ENCODE measurements around the gene MICOS13.

The MICOS13 gene

DNA sequence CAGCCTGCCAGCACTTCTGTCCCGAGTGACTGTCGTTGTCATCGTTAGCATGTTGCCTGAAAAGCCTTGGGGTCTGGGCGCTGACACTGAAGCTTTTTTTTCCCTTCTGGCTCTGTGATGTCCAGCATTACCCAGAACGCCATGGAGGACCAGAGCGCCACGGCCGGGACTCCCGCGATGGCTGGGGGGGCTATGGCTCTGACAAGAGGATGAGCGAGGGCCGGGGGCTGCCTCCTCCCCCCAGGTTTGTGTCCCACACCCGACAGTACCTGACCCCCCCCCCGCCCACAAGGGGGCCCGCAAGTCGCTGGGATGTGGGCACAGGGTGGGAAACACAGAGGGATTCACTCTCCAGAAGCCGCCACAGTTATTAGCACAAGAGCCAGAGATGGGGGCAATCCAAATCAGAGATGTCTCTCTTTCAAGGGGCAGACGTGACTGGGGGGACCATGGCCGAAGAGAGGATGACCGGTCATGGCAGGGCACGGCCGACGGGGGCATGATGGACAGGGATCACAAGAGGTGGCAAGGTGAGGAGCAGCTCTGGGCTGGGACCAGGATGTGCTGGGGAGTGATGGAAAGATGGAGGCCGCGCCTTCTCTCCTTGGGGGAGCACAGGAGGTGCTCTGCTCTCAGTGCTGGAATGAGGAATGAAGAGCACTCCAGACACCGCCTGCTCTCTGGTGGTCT lies 13.2 kb downstream of the MICOS13 start:
- FAIRE-seq: no peak

DNA sequence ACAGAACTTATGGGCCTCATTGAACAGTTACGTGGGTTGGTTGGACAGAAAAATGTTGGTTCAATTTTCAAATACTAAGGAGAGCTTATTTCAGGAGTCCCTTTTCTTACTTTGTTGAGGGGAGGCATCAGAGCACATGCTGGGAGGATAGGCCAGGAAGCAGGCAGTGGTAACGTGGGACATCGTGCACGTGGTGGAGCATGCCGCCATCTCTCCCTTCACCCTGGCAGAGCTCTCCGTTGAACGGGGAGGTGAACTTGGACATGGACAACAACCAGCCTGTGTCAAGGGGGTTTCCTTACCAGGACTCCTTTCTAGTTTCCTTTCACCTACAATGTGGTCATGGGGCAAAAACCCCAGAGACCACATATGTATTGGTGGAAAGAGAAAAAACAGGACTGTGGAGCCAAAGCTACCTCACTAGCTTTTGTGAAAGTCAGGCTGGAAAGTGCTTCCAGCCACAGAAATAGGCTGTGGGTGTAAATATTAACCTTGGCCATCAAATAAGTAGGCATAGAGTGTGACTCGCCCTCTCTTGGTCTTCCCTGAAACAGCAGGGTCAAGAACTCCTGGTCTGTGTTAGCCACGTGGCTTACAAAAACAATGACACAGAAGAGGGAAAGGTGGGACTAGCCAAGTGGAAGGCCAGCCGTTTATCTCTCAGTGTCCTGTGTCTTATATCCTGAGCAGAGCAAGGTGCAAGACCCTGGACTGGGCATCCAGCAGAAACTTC lies 14.4 kb downstream of the MICOS13 start:
- FAIRE-seq: no peak

DNA sequence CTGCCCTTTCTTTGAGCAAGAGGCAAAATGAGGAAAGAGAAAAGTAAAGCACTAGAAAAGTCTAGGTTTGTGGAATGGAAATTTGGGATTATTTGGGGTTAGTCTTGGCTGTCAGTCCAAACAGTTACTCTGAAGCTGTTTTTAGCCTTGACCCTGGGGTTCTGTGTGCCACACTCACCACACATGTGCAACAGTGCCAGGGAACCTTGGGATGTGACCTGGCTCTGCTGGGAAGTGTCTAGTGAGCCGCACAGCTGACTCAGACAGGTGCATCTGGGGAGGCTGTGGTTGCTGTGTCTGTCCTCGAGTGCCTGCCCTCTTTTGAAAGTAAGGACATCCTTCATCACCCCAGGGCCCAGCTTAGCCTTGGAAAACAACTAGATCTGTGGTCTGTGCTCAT lies 15.8 kb downstream of the MICOS13 start:
- no peak for FAIRE-seq

DNA sequence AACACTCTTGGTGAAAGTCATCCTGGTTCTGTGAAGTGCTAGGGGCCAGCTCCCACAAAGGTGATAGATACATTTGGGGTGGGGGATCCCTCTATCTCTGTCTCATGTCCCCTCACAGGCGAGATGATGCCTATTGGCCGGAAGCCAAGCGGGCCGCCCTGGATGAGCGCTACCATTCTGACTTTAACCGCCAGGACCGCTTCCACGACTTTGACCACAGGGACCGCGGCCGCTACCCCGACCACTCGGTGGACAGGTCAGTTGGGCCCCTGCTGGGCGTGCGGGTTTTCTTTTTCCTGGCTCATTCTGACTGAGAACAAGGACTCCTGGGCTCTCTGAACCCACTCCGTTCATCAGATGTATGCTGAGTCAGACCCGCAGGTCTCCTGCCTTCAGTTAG lies 16.4 kb downstream of the MICOS13 start:
- no peak for FAIRE-seq

DNA sequence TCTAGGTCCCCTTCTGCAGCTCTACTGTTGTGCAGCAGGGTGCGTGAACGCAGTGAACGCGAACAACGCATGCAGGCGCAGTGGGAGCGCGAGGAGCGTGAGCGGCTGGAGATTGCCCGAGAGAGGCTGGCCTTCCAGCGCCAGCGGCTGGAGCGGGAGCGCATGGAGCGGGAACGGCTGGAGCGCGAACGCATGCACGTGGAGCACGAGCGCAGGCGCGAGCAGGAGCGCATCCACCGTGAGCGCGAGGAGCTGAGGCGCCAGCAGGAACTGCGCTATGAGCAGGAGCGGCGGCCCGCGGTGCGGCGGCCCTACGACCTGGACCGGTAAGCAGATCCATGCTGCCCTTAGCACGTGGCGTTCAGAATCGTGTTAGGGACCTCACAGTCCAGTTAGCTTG lies 18.8 kb downstream of the MICOS13 start:
- no peak for FAIRE-seq

DNA sequence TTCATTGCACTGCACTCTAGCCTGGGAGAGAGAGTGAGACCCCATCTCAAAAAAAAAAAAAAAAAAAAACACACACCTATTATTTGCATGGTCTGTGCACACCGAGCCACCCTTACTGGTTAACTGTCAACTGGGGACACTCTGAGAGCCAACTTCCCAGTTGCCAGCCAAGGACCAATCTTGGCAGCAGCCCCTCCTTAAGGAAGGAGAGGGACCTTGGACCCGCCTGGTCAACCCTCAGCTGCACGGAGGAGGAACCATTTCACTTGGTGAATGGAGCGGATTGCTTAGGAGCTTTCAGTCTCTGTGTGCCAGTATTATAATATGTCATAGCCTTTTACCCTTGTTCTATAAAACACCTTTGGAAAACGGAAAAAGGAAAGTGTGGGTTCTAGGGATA lies 24.9 kb downstream of the MICOS13 start:
- no peak for FAIRE-seq

DNA sequence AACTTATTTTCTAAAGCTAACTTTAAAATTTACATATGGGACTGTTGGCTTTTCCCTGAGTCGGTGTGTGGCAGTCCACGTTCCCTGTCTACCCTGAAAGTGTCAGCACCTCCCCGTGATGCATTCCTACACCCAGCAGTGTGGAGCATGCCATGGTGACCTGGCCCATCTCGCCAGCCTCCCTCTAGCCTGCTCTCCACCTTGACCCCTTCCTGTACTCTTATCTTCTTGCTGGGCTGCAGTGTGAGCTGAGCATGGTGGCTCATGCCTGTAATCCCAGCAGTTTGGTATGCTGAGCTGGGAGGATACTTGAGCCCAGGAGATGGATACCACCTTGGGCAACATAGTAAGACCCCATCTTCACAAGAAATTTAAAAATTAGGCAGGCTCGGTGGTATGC lies 25.4 kb downstream of the MICOS13 start:
- FAIRE-seq: no peak

DNA sequence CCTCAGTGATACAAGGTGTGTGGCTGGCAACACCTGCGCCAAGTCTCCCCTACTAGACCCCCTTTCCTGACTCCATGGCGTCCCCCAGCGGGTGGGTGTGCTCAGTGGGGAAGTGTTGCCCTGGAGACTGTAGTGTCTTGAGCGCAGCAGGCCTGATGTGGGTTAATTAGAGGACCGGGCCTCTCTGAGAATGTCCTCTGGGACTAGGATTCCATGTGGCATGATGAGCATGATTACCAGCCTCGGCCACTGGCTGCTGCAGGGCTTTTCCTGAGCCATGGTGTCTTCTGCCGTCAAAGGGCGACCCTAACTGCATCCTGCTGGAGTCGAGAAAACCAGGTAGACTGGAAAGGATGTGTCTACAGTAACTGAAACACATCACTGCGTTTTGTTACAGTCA lies 28.1 kb downstream of the MICOS13 start:
- FAIRE-seq: no peak

DNA sequence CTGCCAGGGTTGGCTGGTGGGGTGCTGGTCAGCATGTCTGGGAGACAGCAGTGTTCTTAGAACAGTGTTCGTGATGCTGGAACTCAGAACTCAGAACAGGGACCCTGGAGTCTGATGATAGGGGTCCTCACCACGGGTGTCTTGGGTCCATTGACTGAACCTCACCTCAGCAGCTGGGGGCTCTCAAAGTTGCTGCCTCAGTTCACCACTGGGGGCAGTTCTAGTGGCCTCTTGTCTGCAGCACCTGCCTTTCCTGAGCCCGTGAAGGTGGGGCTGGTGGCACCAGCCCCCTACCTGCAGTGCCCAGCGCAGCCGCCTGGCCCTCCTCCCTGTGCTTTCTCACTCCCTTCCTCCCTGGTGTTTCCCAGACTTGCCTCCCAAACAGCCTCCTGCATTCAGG lies 29.0 kb downstream of the MICOS13 start:
- FAIRE-seq: no peak

DNA sequence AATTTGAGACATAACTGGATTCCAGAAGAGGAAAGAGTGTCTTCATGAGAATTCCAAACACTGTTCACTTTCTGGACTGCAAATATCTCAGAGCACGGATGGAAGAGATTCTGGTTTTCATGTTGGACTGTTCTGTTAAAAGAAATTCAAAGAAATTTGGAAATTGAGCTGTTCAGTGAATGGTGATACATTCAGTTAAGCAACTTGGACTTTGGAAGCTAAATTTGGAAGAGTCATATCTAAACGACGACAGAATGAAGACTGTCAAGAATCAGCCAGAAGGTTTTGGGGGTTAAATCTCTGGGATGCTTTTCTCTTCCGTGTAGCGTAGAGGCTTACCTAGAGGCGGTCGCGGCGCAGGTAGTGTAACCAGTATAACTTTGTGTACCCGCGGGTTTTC lies 31.9 kb downstream of the MICOS13 start:
- FAIRE-seq: no peak

DNA sequence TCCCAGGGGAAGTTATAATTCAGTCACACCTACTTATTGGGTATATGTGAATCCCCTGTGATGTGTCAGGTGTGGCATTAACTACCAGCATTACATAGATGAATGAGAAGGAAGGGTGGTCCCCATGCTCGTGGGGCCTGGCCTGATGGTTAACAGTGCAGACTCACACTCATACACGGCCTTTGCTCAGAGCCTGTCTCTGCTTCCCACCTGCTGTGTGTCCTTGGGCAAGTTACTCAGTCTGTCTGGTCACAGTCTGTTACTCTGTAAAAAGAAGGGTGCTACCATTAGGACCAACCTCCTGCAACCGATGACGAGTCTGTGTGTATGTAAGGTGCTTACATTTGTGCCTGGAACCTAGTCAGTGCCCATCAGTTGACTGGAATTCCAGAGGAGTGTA lies 33.6 kb downstream of the MICOS13 start:
- no peak for FAIRE-seq

DNA sequence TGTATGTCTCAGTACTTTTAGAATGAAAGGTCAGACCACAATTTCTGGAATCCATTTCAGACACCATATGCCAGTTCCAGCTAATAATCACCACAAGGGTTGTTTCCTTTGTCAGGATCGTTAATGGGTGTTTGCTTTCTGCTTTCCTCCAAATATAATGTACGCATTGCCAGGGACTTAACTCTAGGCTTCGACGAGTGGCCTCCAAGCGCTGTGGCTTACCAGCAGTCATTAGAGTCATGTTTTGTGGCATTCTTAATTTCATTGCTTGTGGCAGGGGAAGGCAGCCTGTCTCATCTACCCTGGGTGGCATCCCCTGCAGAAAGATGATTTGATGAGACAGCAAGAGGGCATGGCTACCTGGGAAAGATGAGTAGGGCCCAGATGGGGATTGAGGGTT lies 34.9 kb downstream of the MICOS13 start:
- no peak for FAIRE-seq

DNA sequence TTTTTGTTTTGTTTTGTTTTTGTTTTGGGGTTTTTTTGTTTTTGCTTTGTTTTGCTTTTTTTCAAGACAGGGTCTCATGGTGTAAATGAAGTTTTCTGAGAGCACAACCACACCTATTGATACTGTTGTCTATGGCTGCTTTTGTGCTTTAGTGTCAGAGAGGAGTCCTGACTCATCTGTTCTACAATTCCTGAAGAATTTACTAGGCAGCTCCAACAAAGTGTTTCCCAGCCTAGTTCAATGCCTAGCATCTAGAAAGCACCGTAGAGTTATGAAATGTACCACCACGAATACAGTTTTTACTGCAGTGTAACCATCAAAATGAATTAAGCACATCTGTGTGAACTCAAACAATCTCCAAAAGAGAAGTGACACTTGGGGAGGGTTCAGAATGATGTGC lies 36.3 kb downstream of the MICOS13 start:
- no peak for FAIRE-seq

DNA sequence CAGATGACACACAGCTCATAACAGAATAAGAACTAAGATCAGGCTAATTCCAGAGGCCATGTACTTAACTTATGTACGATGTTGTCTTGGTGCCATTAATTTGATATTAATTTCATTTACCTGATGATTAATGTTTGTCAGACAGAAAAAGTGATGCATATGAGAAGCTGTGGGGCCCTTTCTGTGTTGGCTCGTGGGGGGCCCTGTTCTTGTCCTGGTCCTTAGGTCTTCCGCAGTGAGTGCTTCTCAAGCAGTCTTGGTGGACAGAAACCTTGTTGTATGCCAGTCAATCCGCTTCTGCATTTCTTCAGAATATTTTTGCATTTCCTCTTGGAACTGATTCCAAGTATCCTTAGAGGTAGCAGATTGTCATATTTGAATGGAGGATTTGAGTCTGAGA lies 37.3 kb downstream of the MICOS13 start:
- FAIRE-seq: no peak

DNA sequence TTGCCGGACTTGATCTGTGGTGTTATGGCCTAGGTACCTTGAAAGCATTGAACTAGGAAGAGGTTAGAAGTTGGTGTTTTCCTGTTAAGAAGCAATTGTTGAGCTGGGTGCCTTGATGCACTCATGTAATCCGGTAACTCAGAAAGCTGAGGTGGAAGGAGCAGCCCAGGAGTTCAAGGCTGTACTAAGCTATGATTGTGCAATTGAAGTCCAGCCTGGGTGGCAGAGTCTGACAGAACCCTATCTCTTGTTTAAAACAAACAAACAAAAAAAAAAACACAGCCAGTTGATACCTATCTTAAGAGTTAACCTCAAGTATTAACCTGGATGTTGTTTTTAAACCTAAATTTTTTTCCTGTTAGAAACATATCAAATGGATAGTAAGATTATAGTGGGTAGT lies 38.1 kb downstream of the MICOS13 start:
- FAIRE-seq: no peak

DNA sequence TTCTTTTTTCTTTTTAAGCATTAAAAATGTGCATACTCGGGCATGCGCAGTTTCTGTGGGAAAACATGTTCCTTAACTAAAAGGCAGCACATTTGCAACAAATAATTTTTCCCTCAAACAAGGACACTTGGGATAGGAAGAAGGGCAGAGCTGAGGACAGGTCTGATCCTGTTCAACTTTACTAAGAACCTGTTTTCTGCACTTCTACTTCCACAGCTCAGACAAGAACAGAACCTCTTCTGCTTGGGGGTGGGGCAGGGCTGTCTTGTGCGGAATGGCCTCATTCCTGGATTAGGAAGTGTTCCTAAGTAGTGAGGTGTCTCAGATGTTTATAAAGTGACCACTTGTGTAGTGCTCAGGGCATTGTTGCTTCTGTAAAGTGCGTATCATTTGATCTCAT lies 39.1 kb downstream of the MICOS13 start:
- no peak for FAIRE-seq

DNA sequence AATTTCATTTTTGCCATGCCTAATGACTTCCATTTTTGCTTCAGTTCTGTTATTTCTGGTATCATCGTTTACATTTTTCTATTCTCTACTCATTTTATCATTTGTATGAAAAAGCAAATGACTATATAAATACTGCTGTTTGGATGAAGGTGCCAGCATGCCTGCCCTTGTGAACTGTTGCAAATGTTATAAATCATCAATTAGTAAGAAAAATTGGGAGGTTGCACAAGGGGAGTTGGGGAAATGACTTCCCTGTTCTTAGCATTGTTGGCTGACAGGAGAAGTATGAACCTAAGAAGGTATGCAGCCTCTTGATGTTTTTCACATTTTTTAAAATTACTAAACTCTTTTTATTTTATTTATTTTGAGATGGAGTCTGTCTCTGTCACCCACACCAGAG lies 42.3 kb downstream of the MICOS13 start:
- FAIRE-seq: no peak

DNA sequence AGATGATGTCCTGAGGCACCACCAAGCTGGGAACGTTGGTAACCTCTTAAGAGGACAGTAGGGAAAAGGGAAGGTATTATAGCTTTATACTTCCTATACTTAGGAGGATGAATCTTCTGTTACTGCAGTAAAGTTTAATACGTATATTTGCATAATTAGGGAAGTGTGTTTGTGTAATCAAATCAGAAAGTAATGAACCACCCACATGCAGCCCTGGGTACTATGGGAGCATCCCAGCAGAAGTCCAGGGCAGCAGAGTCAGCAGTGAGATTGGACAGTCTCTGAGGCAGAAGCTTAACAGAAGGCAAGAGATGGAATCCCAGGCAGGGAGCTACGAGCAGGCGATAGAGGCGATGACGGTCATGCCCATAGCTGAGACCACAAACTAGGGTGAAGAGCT lies 44.9 kb downstream of the MICOS13 start:
- FAIRE-seq: no peak

DNA sequence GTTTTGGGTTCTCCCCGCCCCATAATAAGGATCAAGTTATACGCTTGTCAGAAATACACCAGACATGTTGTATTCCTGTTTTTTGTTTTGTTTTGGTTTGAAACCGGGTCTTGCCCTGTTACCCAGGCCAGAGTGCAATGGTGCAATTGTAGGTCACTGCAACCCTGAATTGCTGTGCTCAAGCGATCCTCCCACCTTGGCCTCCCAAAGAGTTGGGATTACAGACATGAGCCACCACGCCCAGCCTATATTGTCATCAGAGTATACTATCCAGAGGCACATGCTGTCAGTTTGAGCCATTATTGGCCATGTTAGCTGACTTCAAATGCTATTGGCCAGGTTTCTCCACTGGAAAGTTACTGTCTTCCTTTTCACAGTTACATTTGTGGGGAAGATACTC lies 47.7 kb downstream of the MICOS13 start:
- peak; percentile 91 for FAIRE-seq

DNA sequence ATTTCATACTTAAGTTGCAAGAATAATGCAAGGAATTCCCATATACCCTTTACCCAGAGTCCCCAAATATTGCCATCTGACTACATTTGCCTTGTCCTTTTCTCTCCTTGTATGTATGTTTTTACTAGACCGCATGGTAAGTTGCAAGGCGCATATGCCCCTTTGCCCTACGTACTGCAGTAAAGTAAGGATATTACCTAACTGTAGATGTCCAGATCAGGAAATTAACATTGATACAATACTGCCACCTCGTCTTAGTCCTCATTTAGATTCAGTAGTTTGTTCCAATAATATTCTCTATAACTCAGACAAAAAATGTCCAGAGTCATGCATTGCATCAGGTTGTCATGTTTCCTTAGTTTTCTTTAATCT lies 48.1 kb downstream of the MICOS13 start:
- no peak for FAIRE-seq

DNA sequence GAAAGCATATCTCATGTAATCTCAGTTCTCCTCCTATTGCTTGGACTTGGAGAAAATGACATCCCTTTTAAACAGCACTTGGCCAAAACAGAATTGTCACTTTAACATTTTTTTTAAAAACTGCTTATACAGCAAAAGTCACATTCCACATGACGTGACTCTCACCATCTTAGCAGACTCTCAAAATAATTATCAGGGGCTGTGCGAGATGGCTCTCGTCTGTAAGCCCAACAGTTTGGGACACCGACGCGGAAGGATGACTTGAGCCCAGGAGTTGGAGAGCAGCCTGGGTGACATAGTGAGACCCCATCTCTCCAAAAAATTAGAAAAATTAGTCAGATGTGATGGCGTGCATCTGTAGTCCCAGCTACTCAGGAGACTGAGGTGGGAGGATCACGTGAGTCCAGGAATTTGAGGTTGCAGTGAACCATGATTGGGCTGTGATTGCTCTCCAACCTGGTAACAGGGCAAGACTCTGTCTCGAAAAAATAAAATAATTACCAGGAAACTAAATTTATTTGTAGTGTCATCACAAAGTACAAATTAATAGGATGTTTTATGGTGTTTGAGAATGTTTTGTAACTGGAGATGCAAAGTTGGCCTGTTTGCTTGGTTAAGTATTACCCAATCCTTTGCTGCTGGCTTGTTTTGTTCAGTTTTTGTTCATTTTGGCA lies 48.6 kb downstream of the MICOS13 start:
- FAIRE-seq: no peak

DNA sequence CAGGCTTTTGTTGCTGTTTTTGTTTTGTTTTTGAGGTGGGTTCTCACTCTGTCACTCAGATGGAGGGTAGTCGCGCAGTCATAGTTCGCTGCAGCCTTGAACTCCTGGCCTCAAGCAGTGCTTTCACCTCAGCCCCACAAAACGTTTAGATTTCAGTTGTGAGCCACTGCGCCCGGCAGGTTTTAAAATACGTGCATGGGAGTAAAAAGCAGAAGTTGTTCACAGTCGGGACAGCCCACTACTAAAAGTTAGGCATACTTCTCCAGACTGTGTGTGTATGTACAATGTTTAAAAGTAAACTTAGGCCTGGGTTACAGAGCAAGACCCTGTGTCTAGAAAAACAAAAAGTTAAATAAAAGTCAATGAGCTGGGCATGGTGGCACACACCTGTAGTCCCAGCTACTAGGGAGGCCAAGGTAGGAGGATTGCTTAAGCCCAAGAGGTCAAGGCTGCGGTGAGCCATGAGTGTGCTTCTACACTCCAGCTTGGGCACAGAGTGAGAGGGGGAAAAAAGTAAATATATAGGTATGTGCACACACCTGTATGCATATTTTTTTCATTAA lies 51.3 kb downstream of the MICOS13 start:
- FAIRE-seq: no peak

DNA sequence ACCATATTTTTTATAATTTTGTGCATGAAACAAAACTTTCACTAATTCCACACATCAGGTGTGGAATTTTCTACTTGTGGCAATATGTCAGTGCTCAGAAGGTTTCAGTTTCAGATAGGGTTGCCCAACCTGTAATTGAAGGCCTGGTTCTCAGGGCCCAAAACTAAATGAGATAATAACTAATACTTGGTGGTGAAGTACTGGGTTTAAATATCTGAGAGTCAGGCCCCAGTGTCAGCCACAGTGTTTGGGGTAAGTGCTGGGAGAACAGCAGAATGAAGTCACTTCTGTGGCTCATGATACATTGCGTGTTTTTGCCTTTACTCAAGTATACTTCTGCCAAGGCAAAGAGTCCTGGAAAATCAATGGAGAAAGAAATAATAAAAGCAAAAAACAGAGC lies 51.9 kb downstream of the MICOS13 start:
- no peak for FAIRE-seq

All from endometrium (tissue), 2 donors.